Measurements from ENCODE around the gene NAV2. TPM values are rescaled to one million over a fixed set of nuclear protein-coding genes. Genes with fewer than 3 reads are reported as not detected.

The NAV2 gene
- polyA plus RNA-seq, 1 experiment, result 5.1 TPM

DNA sequence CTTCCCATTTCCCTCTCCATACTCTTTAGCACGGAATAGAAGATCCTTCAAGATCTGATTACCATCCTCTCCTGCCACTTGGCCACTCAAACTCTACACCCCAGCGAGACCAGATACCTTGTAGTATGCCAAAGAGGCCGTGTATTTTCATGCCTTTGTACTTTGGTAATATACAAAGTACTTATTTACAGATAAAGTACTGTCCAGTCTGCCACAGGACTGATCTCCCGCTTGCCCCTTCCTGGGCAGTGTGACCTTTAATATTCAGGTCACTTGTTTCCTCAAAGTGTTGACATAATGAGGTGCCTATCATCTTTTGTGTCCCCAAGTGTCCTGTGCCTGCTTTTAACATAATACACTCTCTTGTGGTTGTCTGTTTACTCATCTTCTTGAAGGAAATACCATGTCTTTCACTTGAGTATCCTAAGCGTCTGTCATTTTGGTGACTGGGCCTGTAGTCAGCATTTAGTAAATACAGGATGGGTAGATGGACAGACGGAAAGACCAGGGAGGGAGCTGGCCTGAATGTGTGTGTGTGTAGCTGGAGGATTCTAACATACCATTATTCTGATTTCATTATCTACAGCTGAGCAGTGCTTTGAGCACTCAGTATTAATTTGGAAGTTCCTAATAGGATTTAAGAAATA lies 137.4 kb downstream of the NAV2 start:
- H3K27me3 ChIP-seq (ENCODE audit: control insufficient read depth, insufficient read depth, low read length), result no peaks in the 10 kb centered on the region
- ChIA-PET POLR2A (no interaction called here), CTCF (interaction anchor here (0.6 kb wide), 1 partner anchor 72 kb away, joined by 8 read pairs; no protein-coding TSS in a partner anchor)
- H3K27ac ChIP-seq (ENCODE audit: low read depth, low read length), result no peak overlapping the region
- no peak overlapping the region for H3K4me3 ChIP-seq (ENCODE audit: low read depth, low read length)
- no peaks in the 10 kb centered on the region for H3K9me3 ChIP-seq (ENCODE audit: control insufficient read depth, insufficient read depth, low read length)
- TF ChIP-seq, protein P1, sequence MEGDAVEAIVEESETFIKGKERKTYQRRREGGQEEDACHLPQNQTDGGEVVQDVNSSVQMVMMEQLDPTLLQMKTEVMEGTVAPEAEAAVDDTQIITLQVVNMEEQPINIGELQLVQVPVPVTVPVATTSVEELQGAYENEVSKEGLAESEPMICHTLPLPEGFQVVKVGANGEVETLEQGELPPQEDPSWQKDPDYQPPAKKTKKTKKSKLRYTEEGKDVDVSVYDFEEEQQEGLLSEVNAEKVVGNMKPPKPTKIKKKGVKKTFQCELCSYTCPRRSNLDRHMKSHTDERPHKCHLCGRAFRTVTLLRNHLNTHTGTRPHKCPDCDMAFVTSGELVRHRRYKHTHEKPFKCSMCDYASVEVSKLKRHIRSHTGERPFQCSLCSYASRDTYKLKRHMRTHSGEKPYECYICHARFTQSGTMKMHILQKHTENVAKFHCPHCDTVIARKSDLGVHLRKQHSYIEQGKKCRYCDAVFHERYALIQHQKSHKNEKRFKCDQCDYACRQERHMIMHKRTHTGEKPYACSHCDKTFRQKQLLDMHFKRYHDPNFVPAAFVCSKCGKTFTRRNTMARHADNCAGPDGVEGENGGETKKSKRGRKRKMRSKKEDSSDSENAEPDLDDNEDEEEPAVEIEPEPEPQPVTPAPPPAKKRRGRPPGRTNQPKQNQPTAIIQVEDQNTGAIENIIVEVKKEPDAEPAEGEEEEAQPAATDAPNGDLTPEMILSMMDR (IDR thresholded peaks at IDR 0.05; ENCODE audit: low read depth, low read length), result no peak
- no peak for DNase-seq (ENCODE audit: low read depth, low spot score)

DNA sequence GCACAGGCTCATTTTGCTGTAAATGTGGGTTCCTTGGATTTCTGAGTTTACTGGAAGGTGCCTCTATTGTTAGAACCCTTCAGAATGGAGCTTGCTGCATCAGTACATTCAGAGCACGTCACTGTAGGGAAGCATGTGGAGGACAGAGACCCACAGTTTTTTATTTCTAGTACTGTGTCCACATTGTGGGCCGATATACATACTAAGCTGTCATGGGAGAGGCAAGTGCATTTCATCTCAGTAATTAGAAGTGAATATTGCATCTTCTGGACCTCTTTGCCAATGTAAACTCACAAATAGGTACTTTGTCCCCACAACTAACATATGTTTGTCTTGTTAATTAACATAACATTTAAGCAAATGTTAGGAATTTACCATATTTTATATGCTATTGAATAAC lies 139.7 kb downstream of the NAV2 start:
- H3K4me3 ChIP-seq (ENCODE audit: low read depth, low read length), result no peak overlapping the region
- no peak overlapping the region for H3K27ac ChIP-seq (ENCODE audit: low read depth, low read length)
- no peaks in the 10 kb centered on the region for H3K27me3 ChIP-seq (ENCODE audit: control insufficient read depth, insufficient read depth, low read length)
- CTCF ChIA-PET, result interaction anchor here (0.7 to 1.5 kb wide), 4 partner anchors 51 to 295 kb away, joined by 3 to 4 read pairs (median 3); no protein-coding TSS in a partner anchor
- no peak for DNase-seq (ENCODE audit: low read depth, low spot score)
- H3K9me3 ChIP-seq (ENCODE audit: control insufficient read depth, insufficient read depth, low read length), result no peaks in the 10 kb centered on the region
- TF ChIP-seq, protein P1 (IDR thresholded peaks at IDR 0.05; ENCODE audit: low read depth, low read length), result no peak
- POLR2A ChIA-PET, result no interaction called here

DNA sequence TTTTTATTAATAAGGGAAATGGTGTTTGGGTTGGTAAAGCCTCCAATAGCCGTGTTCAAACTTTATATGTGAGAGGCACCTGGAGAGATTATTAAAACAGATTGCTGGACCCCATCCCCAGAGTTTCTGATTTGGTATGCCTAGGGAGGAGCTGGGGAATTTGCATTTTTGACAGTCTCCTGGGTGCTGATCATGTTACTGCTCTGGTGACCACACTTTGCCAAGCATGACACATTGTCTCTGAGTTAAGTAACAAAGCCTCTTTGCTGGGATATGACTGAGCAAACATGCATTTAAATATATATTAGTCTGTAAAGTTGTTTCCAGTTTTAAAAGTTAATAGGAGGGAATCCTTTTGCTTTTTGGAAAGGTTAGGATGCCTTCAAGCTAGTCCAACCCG lies 140.4 kb downstream of the NAV2 start:
- Histone ChIP-seq H3K27me3 (ENCODE audit: control insufficient read depth, insufficient read depth, low read length) (no peaks in the 10 kb centered on the region), H3K4me3 (ENCODE audit: low read depth, low read length) (no peak overlapping the region), H3K9me3 (ENCODE audit: control insufficient read depth, insufficient read depth, low read length) (no peaks in the 10 kb centered on the region), H3K27ac (ENCODE audit: low read depth, low read length) (no peak overlapping the region)
- TF ChIP-seq, protein P1 (IDR thresholded peaks at IDR 0.05; ENCODE audit: low read depth, low read length), result no peak
- CTCF ChIA-PET, result interaction anchor here (1.4 kb wide), 1 partner anchor 110 kb away, joined by 3 read pairs; no protein-coding TSS in a partner anchor
- POLR2A ChIA-PET, result no interaction called here
- no peak for DNase-seq (ENCODE audit: low read depth, low spot score)

DNA sequence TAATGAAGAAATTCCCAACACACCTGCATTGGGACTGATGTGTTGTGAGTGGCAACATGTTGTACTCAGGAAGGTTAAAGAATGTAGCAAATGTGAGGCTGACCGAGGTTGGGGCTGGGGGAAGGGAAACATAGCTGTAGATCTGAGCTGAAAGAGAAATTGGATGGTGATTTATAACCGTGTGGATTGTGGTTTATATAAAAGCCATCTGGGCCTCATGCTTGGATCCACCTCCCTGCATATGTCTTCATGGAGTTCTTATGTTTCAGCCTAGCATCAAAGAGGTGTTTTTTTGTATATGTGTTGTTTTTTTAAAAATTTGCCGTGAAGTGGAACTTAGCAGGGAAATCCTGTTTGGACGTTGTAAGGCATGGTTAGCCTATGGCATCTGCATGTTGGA lies 141.3 kb downstream of the NAV2 start:
- ChIA-PET CTCF (interaction anchor here (1.1 kb wide), 1 partner anchor 280 kb away, joined by 3 read pairs; no protein-coding TSS in a partner anchor), POLR2A (no interaction called here)
- Histone ChIP-seq H3K9me3 (ENCODE audit: control insufficient read depth, insufficient read depth, low read length) (no peaks in the 10 kb centered on the region), H3K27ac (ENCODE audit: low read depth, low read length) (no peak overlapping the region), H3K27me3 (ENCODE audit: control insufficient read depth, insufficient read depth, low read length) (no peaks in the 10 kb centered on the region), H3K4me3 (ENCODE audit: low read depth, low read length) (no peak overlapping the region)
- peak; percentile 13 for DNase-seq (ENCODE audit: low read depth, low spot score)
- TF ChIP-seq, protein P1 (IDR thresholded peaks at IDR 0.05; ENCODE audit: low read depth, low read length), result no peak

DNA sequence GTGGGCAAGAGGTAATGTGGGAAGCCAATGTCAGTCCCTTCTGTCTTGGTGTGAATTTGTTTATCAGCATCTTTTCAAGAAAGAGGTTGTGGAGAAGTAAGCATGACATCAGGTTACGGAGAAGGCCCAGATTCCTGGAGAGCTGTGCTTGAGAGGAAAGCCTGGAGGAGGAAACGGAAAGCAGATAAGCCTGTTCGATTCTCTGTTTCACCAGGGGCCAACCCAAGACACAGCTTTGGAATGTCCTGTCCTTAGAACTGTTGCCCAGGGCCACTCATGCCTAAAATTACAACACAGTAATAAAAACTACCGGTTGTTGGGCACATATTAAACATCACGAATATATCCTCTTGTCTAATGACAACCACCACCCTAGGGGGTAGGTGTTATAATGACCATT lies 148.5 kb downstream of the NAV2 start:
- TF ChIP-seq, protein P1 (IDR thresholded peaks at IDR 0.05; ENCODE audit: low read depth, low read length), result no peak
- Histone ChIP-seq H3K27ac (ENCODE audit: low read depth, low read length) (no peak overlapping the region), H3K4me3 (ENCODE audit: low read depth, low read length) (no peak overlapping the region), H3K27me3 (ENCODE audit: control insufficient read depth, insufficient read depth, low read length) (no peaks in the 10 kb centered on the region), H3K9me3 (ENCODE audit: control insufficient read depth, insufficient read depth, low read length) (no peaks in the 10 kb centered on the region)
- ChIA-PET CTCF (no interaction called here), POLR2A (no interaction called here)
- DNase-seq (ENCODE audit: low read depth, low spot score), result no peak
